ENCODE data around the gene PDZD7. TPM values are rescaled to one million over a fixed set of nuclear protein-coding genes. Genes with fewer than 3 reads are reported as not detected.
"Not testable (repeated sequence)": the region's sequence is repeated elsewhere in the genome, so short reads cannot be mapped to it uniquely, and the experiment has no call there.

The PDZD7 gene
- total RNA-seq, 1 donor from 2014 or later, result 0.26 TPM

- DNase-seq (ENCODE audit: low read depth) (no peak), FAIRE-seq (no peak)
- H3K36me3 ChIP-seq (ENCODE audit: control insufficient read depth, insufficient read depth, low read length), result peaks cover 20% of the 10 kb centered on the region
- H3K27me3 ChIP-seq (ENCODE audit: control insufficient read depth, insufficient read depth, low read length), result no peaks in the 10 kb centered on the region
- no peak overlapping the region for H3K4me3 ChIP-seq (ENCODE audit: low read depth, low read length)
- TF ChIP-seq CTCF (IDR thresholded peaks at IDR 0.05; ENCODE audit: insufficient read depth, low read length, severe bottlenecking), result no peak
Observed at GRCh38 chr10:101035916-101036702, 5.2 kb upstream of the PDZD7 start.

- H3K4me3 ChIP-seq (ENCODE audit: low read depth, low read length), result no peak overlapping the region
- peaks cover 20% of the 10 kb centered on the region for H3K36me3 ChIP-seq (ENCODE audit: control insufficient read depth, insufficient read depth, low read length)
- DNase-seq (ENCODE audit: low read depth), result no peak
- no peaks in the 10 kb centered on the region for H3K27me3 ChIP-seq (ENCODE audit: control insufficient read depth, insufficient read depth, low read length)
- no peak for FAIRE-seq
- TF ChIP-seq CTCF (IDR thresholded peaks at IDR 0.05; ENCODE audit: insufficient read depth, low read length, severe bottlenecking), result no peak
Observed at GRCh38 chr10:101035314-101035713, 4.4 kb upstream of the PDZD7 start.

GRCh38 chr10:101034404-101034803, 3.5 kb upstream of the PDZD7 start:
- H3K4me3 ChIP-seq (ENCODE audit: low read depth, low read length); DNase-seq (ENCODE audit: low read depth); H3K27me3 ChIP-seq (ENCODE audit: control insufficient read depth, insufficient read depth, low read length); FAIRE-seq: not testable (repeated sequence)
- peaks cover 20% of the 10 kb centered on the region for H3K36me3 ChIP-seq (ENCODE audit: control insufficient read depth, insufficient read depth, low read length)

GRCh38 chr10:101033276-101033675, 2.3 kb upstream of the PDZD7 start:
- DNase-seq (ENCODE audit: low read depth) (no peak), FAIRE-seq (no peak)
- peaks cover 20% of the 10 kb centered on the region for H3K36me3 ChIP-seq (ENCODE audit: control insufficient read depth, insufficient read depth, low read length)
- H3K27me3 ChIP-seq (ENCODE audit: control insufficient read depth, insufficient read depth, low read length), result no peaks in the 10 kb centered on the region
- no peak overlapping the region for H3K4me3 ChIP-seq (ENCODE audit: low read depth, low read length)
- TF ChIP-seq CTCF (IDR thresholded peaks at IDR 0.05; ENCODE audit: insufficient read depth, low read length, severe bottlenecking), result no peak

- Histone ChIP-seq H3K36me3 (ENCODE audit: control insufficient read depth, insufficient read depth, low read length) (peaks cover 20% of the 10 kb centered on the region), H3K27me3 (ENCODE audit: control insufficient read depth, insufficient read depth, low read length) (no peaks in the 10 kb centered on the region), H3K4me3 (ENCODE audit: low read depth, low read length) (peak overlapping the region; percentile 54)
- DNase-seq (ENCODE audit: low read depth) (peak; percentile 79), FAIRE-seq (no peak)
- no peak for TF ChIP-seq CTCF (IDR thresholded peaks at IDR 0.05; ENCODE audit: insufficient read depth, low read length, severe bottlenecking)
Observed at GRCh38 chr10:101032637-101033224, 1.8 kb upstream of the PDZD7 start.

GRCh38 chr10:101031796-101032636, 1.1 kb upstream of the PDZD7 start:
- peaks cover 15% of the 10 kb centered on the region for H3K36me3 ChIP-seq (ENCODE audit: control insufficient read depth, insufficient read depth, low read length)
- peak overlapping the region; percentile 54 for H3K4me3 ChIP-seq (ENCODE audit: low read depth, low read length)
- no peak for DNase-seq (ENCODE audit: low read depth)
- H3K27me3 ChIP-seq (ENCODE audit: control insufficient read depth, insufficient read depth, low read length), result no peaks in the 10 kb centered on the region
- no peak for FAIRE-seq
- no peak for TF ChIP-seq CTCF (IDR thresholded peaks at IDR 0.05; ENCODE audit: insufficient read depth, low read length, severe bottlenecking)
